Osteoblast (primary cell): Measurements from ENCODE around the gene NMT1. TPM values are rescaled to one million over a fixed set of nuclear protein-coding genes. Genes with fewer than 3 reads are reported as not detected.

Source experiments
- DNase-seq: peaks from one replicate; pipeline ENCODE4 v3.0.0; 2011; ENCODE audit warnings: low spot score, mixed read lengths; ENCODE audit not compliant: insufficient read length; ENCODE audit errors: missing footprints
- H2AFZ ChIP-seq: 2 replicates; pipeline ENCODE4 v1.6.0; 2011; ENCODE audit warnings: mild to moderate bottlenecking, low read length
- H3K27ac ChIP-seq: 2 replicates; pipeline ENCODE4 v1.5.1; 2011; ENCODE audit warnings: mild to moderate bottlenecking, low read depth, low read length, moderate library complexity
- H3K27me3 ChIP-seq: 2 replicates; pipeline ENCODE4 v1.6.0; 2012; ENCODE audit warnings: mild to moderate bottlenecking, control low read depth, inconsistent platforms, low read length, moderate library complexity; ENCODE audit not compliant: insufficient read depth
- H3K36me3 ChIP-seq: 2 replicates; pipeline ENCODE4 v1.5.1; 2011; ENCODE audit warnings: mild to moderate bottlenecking, low read length, control low read depth, moderate library complexity; ENCODE audit not compliant: insufficient read depth
- H3K4me1 ChIP-seq: 2 replicates; pipeline ENCODE4 v1.5.1; 2011; ENCODE audit warnings: mild to moderate bottlenecking, low read length, control low read depth, moderate library complexity; ENCODE audit not compliant: insufficient read depth
- H3K4me2 ChIP-seq: 2 replicates; pipeline ENCODE4 v1.6.0; 2011; ENCODE audit warnings: mild to moderate bottlenecking, low read length; ENCODE audit not compliant: insufficient read depth
- H3K4me3 ChIP-seq: fragments of 200-600 bp; sonication (generic); 3 replicates; pipeline ENCODE4 v1.5.1; 2012; ENCODE audit warnings: mild to moderate bottlenecking, low read length, inconsistent platforms; ENCODE audit not compliant: insufficient read depth
- H3K79me2 ChIP-seq: 2 replicates; pipeline ENCODE4 v1.6.0; 2012; ENCODE audit warnings: mild to moderate bottlenecking, low read length, control low read depth, inconsistent platforms; ENCODE audit not compliant: insufficient read depth
- H3K9me3 ChIP-seq: 2 replicates; pipeline ENCODE4 v1.5.1; 2011; ENCODE audit warnings: low read depth, low read length, control low read depth
- H4K20me1 ChIP-seq: 2 replicates; pipeline ENCODE4 v1.6.0; 2012; ENCODE audit warnings: mild to moderate bottlenecking, low read length, control low read depth; ENCODE audit not compliant: insufficient read depth
- CTCF ChIP-seq: IDR thresholded peaks from 2 replicates; pipeline ENCODE4 v1.5.1; 2011; ENCODE audit warnings: mild to moderate bottlenecking, low read depth, low read length, moderate library complexity; ENCODE audit errors: extremely low read depth
- total RNA-seq: library from RNA; depleted of rRNA; stranded (reverse); fragments of >200 nt; gene quantifications from 2 replicates; pipeline ENCODE4 v1.2.3, GENCODE V29; 2012

NMT1 gene
- total RNA-seq, 1 donor: 51.8 TPM

DNA sequence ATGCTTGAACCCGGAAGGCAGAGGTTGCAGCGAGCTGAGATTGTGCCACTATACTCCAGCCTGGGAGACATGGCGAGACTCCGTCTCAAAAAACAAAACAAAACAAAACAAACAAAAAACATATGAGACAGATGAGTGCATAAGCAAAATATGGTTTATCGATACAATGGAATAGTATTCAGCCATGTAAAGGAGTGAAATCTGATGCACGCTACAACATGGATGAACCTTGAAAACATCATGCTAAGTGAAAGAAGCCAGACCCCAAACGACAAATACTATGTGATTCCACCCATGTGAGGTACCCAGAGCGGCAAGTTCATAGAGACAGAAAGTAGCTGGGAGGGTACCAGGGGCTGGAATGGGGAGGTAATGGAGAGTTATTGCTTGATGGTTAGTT lies 64.4 kb downstream of the NMT1 start:
- TF ChIP-seq CTCF: no peak
- Histone ChIP-seq H3K27me3 (no peaks in the 10 kb centered on the region), H3K79me2 (peaks cover 25% of the 10 kb centered on the region), H4K20me1 (no peaks in the 10 kb centered on the region), H3K9me3 (no peaks in the 10 kb centered on the region), H3K4me3 (no peak overlapping the region), H3K36me3 (no peaks in the 10 kb centered on the region), H2AFZ (no peak overlapping the region), H3K4me1 (peaks cover 24% of the 10 kb centered on the region), H3K4me2 (no peak overlapping the region), H3K27ac (no peak overlapping the region)
- DNase-seq: no peak

GRCh38 chr17:45127207-45127547 lies 66.1 kb downstream of the NMT1 start:
- Histone ChIP-seq H3K4me2 (no peak overlapping the region), H3K9me3 (no peaks in the 10 kb centered on the region), H3K27ac (no peak overlapping the region), H3K79me2 (peaks cover 34% of the 10 kb centered on the region), H3K4me1 (peaks cover 30% of the 10 kb centered on the region), H3K27me3 (no peaks in the 10 kb centered on the region), H3K36me3 (no peaks in the 10 kb centered on the region), H2AFZ (no peak overlapping the region), H4K20me1 (no peaks in the 10 kb centered on the region), H3K4me3 (no peak overlapping the region)
- DNase-seq: no peak
- no peak for TF ChIP-seq CTCF

GRCh38 chr17:45127548-45128300 lies 66.6 kb downstream of the NMT1 start:
- no peak overlapping the region for H3K4me2 ChIP-seq
- peaks cover 34% of the 10 kb centered on the region for H3K79me2 ChIP-seq
- no peaks in the 10 kb centered on the region for H4K20me1 ChIP-seq
- no peak overlapping the region for H3K4me3 ChIP-seq
- H2AFZ ChIP-seq: peak overlapping the region; percentile 41
- no peak for TF ChIP-seq CTCF
- peak; percentile 90 for DNase-seq
- no peak overlapping the region for H3K27ac ChIP-seq
- H3K36me3 ChIP-seq: no peaks in the 10 kb centered on the region
- H3K4me1 ChIP-seq: peaks cover 30% of the 10 kb centered on the region
- H3K9me3 ChIP-seq: no peaks in the 10 kb centered on the region
- no peaks in the 10 kb centered on the region for H3K27me3 ChIP-seq

DNA sequence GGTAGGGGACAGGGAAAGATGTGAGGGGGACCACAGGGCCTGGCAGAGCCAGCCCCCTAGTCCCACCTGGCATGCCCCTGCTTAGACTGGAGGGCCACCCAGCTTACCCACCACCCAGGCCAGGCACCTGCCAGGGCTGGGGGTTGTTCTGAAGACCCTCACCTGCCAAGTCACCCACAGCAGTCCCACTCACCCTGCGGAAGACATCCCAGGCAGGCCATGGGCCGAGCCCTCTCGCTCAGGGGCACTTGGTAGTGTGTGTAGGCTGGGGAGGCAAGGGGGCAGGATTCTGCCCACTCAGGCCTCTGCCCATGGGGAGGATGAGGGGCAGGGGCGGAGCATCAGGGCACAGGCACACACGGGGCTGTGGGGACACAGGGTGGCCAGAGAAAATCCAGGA lies 67.2 kb downstream of the NMT1 start:
- H3K27me3 ChIP-seq: no peaks in the 10 kb centered on the region
- no peaks in the 10 kb centered on the region for H4K20me1 ChIP-seq
- no peak overlapping the region for H2AFZ ChIP-seq
- peaks cover 34% of the 10 kb centered on the region for H3K4me1 ChIP-seq
- DNase-seq: peak; percentile 73
- TF ChIP-seq CTCF: no peak
- no peak overlapping the region for H3K4me2 ChIP-seq
- H3K27ac ChIP-seq: no peak overlapping the region
- H3K9me3 ChIP-seq: no peaks in the 10 kb centered on the region
- H3K79me2 ChIP-seq: peaks cover 34% of the 10 kb centered on the region
- H3K36me3 ChIP-seq: no peaks in the 10 kb centered on the region
- H3K4me3 ChIP-seq: no peak overlapping the region
